Stimulated activated CD8-positive, alpha-beta memory T cell treated with anti-CD3 and anti-CD28 coated beads, Interleukin-15, amount 100 ng/mL, for 24 hours (primary cell): ENCODE results near the gene AMOTL1.

Experiments used
- DNase-seq: peaks from one replicate; pipeline ENCODE4 v3.0.0-alpha.2; 2020; ENCODE audit warnings: low read depth

Gene AMOTL1

GRCh38 chr11:94741022-94741679 is 27.0 kb upstream of the AMOTL1 start:
- DNase-seq, result no peak

GRCh38 chr11:94742665-94743064 is 25.5 kb upstream of the AMOTL1 start:
- DNase-seq, result no peak

- DNase-seq, result no peak
Observed at GRCh38 chr11:94746721-94747120, 21.4 kb upstream of the AMOTL1 start.

- no peak for DNase-seq
Observed at GRCh38 chr11:94747146-94747545, 21.0 kb upstream of the AMOTL1 start.

- DNase-seq, result no peak
Observed at GRCh38 chr11:94747601-94748041, 20.5 kb upstream of the AMOTL1 start.

GRCh38 chr11:94749369-94749768 is 18.8 kb upstream of the AMOTL1 start:
- no peak for DNase-seq

- no peak for DNase-seq
Observed at GRCh38 chr11:94750319-94751217, 17.6 kb upstream of the AMOTL1 start.

GRCh38 chr11:94751218-94751609 is 16.9 kb upstream of the AMOTL1 start:
- DNase-seq, result no peak

GRCh38 chr11:94751786-94752185 is 16.4 kb upstream of the AMOTL1 start:
- DNase-seq, result no peak

- no peak for DNase-seq
Observed at GRCh38 chr11:94753630-94754029, 14.5 kb upstream of the AMOTL1 start.

GRCh38 chr11:94754335-94754734 is 13.8 kb upstream of the AMOTL1 start:
- DNase-seq, result no peak

- no peak for DNase-seq
Observed at GRCh38 chr11:94754819-94755218, 13.3 kb upstream of the AMOTL1 start.

- DNase-seq, result no peak
Observed at GRCh38 chr11:94755494-94755893, 12.7 kb upstream of the AMOTL1 start.

- no peak for DNase-seq
Observed at GRCh38 chr11:94757037-94757735, 11.0 kb upstream of the AMOTL1 start.

GRCh38 chr11:94758666-94759065 is 9.5 kb upstream of the AMOTL1 start:
- no peak for DNase-seq

GRCh38 chr11:94759522-94759921 is 8.6 kb upstream of the AMOTL1 start:
- DNase-seq, result no peak

GRCh38 chr11:94760296-94760695 is 7.9 kb upstream of the AMOTL1 start:
- no peak for DNase-seq

- no peak for DNase-seq
Observed at GRCh38 chr11:94762208-94762607, 5.9 kb upstream of the AMOTL1 start.

- DNase-seq, result no peak
Observed at GRCh38 chr11:94762995-94763394, 5.2 kb upstream of the AMOTL1 start.

- DNase-seq, result no peak
Observed at GRCh38 chr11:94766713-94767206, 1.4 kb upstream of the AMOTL1 start.

GRCh38 chr11:94767291-94767690 is 865 bp upstream of the AMOTL1 start:
- no peak for DNase-seq
